Measurements from ENCODE around the gene GBX2.

- TF ChIP-seq POLR2A (IDR thresholded peaks at IDR 0.05), result no peak
- no peak for TF ChIP-seq CTCF (IDR thresholded peaks at IDR 0.05)
- TF ChIP-seq POLR2AphosphoS5 (IDR thresholded peaks at IDR 0.05), result no peak
Observed at GRCh38 chr2:236131073-236131692, 37.0 kb downstream of the GBX2 start.
